NB4 (cell line): ENCODE measurements around the gene C3orf22.

ENCODE experiments used
- DNase-seq: peaks from one replicate; pipeline ENCODE4 v3.0.0; 2010; ENCODE audit warnings: low read depth
- H3K4me3 ChIP-seq: one replicate; pipeline ENCODE4 v1.5.1; 2011; ENCODE audit warnings: mild to moderate bottlenecking, low read depth, low read length, moderate library complexity
- CTCF ChIP-seq: IDR thresholded peaks from one replicate; pipeline ENCODE4 v1.5.1; 2012; ENCODE audit warnings: low read depth, low read length
- MAX ChIP-seq: IDR thresholded peaks from 2 replicates; pipeline ENCODE4 v1.6.1; 2011; ENCODE audit warnings: low read depth, low read length
- MYC ChIP-seq: IDR thresholded peaks from 2 replicates; pipeline ENCODE4 v1.6.1; 2011; ENCODE audit warnings: low read depth, low read length
- POLR2A ChIP-seq: IDR thresholded peaks from 2 replicates; pipeline ENCODE4 v1.6.1; 2011; ENCODE audit warnings: mild to moderate bottlenecking; ENCODE audit not compliant: insufficient read length; ENCODE audit errors: extremely low read depth

Gene C3orf22

GRCh38 chr3:126546013-126546412 is 12.7 kb downstream of the C3orf22 start:
- no peak for DNase-seq
- no peak overlapping the region for H3K4me3 ChIP-seq
- TF ChIP-seq MAX (no peak), MYC (no peak), POLR2A (no peak), CTCF (no peak)

- no peak overlapping the region for H3K4me3 ChIP-seq
- TF ChIP-seq MYC (no peak), POLR2A (no peak), MAX (no peak), CTCF (no peak)
- no peak for DNase-seq
Observed at GRCh38 chr3:126545544-126545943, 13.2 kb downstream of the C3orf22 start.

GRCh38 chr3:126544596-126545281 is 14.0 kb downstream of the C3orf22 start:
- no peak for TF ChIP-seq MAX
- H3K4me3 ChIP-seq, result no peak overlapping the region
- DNase-seq, result no peak

GRCh38 chr3:126543457-126544061 is 15.2 kb downstream of the C3orf22 start:
- H3K4me3 ChIP-seq, result no peak overlapping the region
- TF ChIP-seq POLR2A (no peak), MAX (no peak), CTCF (no peak), MYC (no peak)
- no peak for DNase-seq

GRCh38 chr3:126542340-126543241 is 16.1 kb downstream of the C3orf22 start:
- no peak overlapping the region for H3K4me3 ChIP-seq
- DNase-seq, result no peak
- TF ChIP-seq CTCF (no peak), MYC (no peak), MAX (no peak), POLR2A (no peak)
